K562 (cell line): Measurements from ENCODE around the gene SAPCD1. TPM values are rescaled to one million over a fixed set of nuclear protein-coding genes. Genes with fewer than 3 reads are reported as not detected.

Experiments
- polyA plus RNA-seq, 8 experiments: library from polyadenylated mRNA; depleted of rRNA in 4 of 8; stranded (reverse) in 5 of 8; unstranded in 3 of 8; fragments of >200 nt; fragmentation: Nextera tagmentation in 2 of 8; fragmentation: Illumina TruSeq in 1 of 8; extraction: Ambion mirVana in 2 of 8; extraction: Trizol in 1 of 8; gene quantifications; 2 replicates each; pipeline versions ENCODE4 v1.2.1 to v1.2.3, GENCODE V29; 2011 to 2014; ENCODE audit warnings: inconsistent platforms in 1 of 8, missing spikeins in 1 of 8
- total RNA-seq, 7 experiments: library from RNA; depleted of rRNA in 6 of 7; stranded (reverse); fragments of >200 nt in 6 of 7; fragmentation: Illumina TruSeq in 2 of 7; extraction: Trizol in 2 of 7; gene quantifications; 2 replicates each; pipeline versions ENCODE4 v1.2.1 to v1.2.3, GENCODE V29; 2011 to 2021; ENCODE audit warnings: low replicate concordance in 1 of 7
- TF ChIP-seq, protein P1 (sequence below), 2 experiments: fragments of 450-650 bp in 1 of 2; sonication (generic) in 1 of 2; formaldehyde crosslinking in 1 of 2; IDR thresholded peaks; 2 replicates each; pipeline versions ENCODE4 v1.7.1 to v1.9.0; 2016 to 2022; ENCODE audit warnings: inconsistent platforms in 1 of 2, mild to moderate bottlenecking in 1 of 2, missing genetic modification reagents in 1 of 2

The SAPCD1 gene
- total and polyA plus RNA-seq, 9 of the 15 experiments (the other 6 are each of a cell fraction or from before 2014, with no cell fraction given) = 2.6 to 30.2 (median 7.4) TPM

DNA sequence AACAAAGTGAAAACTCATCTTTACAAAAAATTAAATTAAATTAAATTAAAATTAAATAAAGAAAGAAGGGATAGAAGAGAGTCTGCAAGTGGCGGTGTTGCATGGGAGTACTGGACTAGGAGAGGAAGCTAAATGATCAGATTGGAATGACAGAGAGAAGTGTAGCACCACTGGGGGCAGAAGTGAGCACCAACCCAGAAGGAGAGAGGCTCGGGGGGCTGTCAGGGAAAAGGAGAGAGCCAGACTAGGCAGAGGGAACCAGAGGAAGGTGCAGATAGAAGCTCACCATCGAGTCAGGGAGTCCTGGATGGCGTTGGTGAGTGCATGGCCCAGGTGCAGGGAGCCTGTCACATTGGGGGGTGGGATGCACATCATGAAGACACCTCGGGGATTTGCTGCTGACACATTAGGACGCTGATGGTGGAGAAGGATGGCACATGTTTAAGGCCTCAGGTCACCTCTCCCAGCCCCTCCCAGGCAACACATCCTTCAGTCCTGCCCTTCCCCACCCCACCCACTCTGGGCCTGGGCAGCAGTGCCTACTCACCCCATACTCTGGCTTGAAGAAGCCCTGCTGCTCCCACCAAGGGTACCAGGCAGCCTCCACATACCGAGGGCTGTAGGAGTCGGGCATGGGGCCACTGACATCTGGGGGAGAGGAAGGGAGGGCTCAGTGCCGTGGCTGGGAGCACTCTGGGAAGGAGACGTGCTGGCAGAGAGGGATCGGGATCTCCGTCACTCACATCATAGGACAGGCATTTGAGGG is 29.1 kb downstream of the SAPCD1 start (continued):
- TF ChIP-seq, protein P1, sequence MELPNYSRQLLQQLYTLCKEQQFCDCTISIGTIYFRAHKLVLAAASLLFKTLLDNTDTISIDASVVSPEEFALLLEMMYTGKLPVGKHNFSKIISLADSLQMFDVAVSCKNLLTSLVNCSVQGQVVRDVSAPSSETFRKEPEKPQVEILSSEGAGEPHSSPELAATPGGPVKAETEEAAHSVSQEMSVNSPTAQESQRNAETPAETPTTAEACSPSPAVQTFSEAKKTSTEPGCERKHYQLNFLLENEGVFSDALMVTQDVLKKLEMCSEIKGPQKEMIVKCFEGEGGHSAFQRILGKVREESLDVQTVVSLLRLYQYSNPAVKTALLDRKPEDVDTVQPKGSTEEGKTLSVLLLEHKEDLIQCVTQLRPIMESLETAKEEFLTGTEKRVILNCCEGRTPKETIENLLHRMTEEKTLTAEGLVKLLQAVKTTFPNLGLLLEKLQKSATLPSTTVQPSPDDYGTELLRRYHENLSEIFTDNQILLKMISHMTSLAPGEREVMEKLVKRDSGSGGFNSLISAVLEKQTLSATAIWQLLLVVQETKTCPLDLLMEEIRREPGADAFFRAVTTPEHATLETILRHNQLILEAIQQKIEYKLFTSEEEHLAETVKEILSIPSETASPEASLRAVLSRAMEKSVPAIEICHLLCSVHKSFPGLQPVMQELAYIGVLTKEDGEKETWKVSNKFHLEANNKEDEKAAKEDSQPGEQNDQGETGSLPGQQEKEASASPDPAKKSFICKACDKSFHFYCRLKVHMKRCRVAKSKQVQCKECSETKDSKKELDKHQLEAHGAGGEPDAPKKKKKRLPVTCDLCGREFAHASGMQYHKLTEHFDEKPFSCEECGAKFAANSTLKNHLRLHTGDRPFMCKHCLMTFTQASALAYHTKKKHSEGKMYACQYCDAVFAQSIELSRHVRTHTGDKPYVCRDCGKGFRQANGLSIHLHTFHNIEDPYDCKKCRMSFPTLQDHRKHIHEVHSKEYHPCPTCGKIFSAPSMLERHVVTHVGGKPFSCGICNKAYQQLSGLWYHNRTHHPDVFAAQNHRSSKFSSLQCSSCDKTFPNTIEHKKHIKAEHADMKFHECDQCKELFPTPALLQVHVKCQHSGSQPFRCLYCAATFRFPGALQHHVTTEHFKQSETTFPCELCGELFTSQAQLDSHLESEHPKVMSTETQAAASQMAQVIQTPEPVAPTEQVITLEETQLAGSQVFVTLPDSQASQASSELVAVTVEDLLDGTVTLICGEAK (IDR thresholded peaks at IDR 0.05) = no peak
- TF ChIP-seq, protein P1 (CRISPR knock-in tag; IDR thresholded peaks at IDR 0.05) = peak; percentile 38; the same call in 1 of the 2 replicates
